ENCODE results near the gene PROCA1.

The PROCA1 gene

GRCh38 chr17:28707339-28707720, 4.4 kb downstream of the PROCA1 start:
- no peak for DNase-seq

- no peak for DNase-seq
Measured at GRCh38 chr17:28706471-28707338, 5.0 kb downstream of the PROCA1 start.

DNA sequence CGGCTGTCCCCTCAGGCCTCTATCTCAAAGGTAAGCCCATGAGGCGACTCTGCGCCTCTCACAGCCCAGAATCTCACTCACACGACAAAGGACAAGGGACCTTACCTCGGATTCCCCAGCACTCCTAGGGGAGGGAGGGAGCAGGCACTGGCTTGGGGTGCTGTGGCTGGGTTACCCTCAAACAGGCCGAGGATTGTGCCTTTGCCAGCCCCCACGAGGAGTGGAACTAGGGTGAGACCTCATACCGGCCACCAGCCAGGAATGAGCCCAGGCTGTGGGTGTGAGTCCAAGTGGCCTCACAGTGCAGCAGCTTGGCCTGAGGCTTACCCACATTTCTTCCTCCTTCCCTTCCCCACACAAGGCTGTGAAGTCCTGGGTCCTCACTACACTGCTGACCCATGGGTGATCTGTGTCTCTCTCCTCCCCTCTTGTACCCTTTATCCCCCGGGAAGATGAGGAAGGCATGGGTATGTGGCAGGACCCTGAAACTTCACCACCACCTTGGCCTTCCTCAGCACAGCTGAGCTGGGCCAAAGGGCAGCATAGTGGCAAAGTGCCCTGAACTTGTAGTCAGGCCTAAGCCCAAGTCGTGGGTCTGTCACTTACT, 5.9 kb downstream of the PROCA1 start:
- DNase-seq = no peak

DNA sequence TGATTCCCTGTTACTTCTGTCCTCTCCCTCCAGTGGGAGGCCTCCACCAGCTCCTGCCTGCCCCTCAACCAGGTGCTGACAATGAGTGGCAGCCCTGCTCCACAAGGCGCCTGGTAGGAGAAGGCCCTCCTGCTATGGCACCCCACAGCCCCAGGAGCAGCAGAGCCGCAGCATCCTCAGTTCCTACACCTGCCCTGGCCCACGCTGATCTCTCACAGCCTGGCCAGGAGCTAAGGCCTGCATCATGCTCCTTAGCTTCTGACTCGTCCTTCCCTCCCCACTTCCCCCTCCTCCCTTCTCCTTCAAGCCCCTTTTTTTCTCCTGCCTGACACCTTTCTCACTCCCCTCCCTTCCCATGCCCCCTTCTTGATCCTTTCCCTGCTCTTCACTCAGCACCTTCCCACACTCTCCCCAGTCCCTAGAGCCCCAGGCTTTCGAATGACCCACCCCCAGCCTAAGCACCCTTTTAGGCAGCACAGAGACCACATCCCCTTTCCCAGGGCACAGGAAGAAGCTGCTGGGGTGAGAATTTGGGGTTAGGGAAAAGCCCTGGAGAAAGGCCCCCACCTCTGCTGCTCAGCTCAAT, 6.5 kb downstream of the PROCA1 start:
- no peak for DNase-seq

DNA sequence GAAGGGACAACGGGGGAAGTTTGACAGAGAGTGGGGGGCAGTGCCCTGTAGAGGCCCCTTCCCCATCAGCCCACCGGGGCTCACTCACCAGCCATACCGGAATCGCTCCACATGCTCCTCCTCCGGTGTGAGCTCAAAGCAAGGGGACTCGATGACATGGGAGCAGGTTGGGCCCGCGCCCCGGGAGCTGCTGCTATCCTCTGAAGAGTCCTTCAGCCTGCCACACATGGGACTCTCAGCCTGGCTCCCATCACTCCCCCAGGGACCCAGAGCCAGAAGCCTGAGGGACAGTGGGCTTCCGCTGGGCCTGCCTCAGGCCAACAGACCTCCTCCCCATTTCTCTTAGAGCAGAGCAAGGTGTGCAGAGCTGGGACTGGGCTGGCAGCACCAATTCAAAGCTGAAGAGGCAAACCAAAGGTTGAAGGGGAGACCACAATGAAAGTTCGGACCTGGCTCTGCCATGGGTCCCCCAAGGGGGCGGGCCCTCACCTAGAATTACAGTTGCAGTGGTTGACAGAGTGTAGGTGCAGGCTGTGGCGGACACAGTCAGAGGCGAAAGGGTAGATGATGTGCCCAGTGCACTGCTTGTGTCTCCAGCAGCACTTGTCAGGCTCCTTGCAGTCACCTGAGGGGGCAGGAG, 7.3 kb downstream of the PROCA1 start:
- DNase-seq = no peak

DNA sequence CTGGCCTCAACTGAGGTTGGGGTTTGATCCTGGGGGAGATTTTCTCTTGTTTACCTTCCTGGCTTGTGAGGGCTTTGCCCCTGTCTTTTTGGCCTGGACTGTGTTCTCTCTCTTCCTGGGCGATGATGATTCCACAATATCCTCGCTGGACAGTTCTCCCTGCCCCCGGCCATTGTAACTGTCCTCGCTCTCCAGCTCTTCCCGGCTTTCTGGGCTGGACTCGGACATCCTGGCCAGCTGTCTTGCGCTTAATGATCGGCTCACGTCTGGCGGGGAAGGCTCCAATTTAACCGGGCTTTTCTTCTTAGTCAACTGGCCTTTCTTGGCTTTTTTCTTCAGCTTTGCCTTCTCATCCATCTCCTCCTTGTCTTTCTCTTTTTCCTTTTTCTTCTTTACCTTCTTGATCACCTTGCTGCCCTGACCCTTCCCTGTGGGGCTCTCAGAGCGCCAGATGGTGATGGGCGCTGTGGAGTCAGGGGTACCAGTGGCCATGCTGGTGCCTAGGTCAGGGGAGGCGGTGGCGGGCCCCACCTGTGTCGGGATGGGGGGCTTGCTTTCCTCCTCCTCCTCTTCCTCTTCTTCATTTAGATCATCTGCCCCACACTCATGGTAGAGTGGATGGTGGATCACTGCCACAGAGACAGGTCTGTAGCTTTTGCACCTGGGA, 8.0 kb downstream of the PROCA1 start:
- no peak for DNase-seq

DNA sequence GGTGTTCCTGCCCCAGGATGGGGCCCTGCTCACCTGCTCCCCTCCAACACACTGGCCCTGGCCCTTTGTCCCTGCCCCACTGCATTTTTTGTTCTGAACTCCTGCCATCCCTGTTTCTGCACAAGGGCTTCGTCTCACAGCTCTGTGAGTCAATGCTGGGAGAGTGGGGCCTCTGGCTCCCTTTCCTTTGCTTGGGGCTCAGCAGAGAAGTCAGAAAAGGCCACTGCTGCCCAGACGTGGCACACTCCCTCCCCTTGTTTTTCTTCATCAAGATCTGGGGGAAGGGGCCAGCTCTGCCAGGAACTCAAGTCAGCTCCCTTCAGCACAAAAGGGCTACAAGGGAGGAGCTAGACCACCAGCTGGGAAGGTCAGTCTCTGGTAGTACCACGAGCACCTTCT, 8.9 kb downstream of the PROCA1 start:
- DNase-seq = no peak

DNA sequence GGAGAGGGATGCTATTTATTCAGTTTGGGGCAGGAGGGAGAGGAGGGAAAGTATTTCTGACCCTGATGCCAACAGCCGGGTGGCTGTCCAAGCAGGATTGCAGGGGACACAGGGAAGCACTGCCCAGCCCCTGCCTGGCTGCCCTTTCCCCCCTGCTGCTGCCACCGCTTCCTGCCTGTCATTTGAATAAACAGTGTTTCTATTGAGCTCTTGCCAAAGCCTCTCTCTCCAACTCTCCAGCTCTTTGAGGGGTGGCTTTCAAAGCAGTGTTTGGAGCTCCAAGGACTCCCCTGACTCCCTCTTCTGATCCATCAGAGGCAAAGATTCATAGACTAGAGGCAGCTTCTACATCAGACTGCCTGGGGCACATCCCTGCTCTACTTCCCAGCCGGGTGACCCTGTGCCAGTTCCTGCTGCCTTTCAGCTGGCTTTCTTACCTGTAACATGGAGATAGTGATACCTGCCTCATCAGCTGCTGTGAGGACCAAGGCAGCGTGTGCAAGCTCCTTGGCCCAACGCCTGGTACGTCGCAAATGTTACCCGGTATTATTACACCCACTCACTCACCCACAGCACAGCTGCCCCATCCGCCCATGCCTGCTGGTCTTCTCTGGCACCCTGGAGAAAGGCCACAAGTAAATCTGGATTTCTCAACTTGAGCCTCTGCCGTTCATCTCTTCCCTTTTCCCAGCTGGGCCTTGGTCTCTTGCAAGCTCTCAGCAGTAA, 9.5 kb downstream of the PROCA1 start:
- peak; percentile 66 to 78 for DNase-seq

GRCh38 chr17:28700830-28701492, 10.7 kb downstream of the PROCA1 start:
- DNase-seq = no peak

- no peak for DNase-seq
Measured at GRCh38 chr17:28700278-28700677, 11.4 kb downstream of the PROCA1 start.

- DNase-seq = no peak
Measured at GRCh38 chr17:28698253-28698941, 13.3 kb downstream of the PROCA1 start.

DNA sequence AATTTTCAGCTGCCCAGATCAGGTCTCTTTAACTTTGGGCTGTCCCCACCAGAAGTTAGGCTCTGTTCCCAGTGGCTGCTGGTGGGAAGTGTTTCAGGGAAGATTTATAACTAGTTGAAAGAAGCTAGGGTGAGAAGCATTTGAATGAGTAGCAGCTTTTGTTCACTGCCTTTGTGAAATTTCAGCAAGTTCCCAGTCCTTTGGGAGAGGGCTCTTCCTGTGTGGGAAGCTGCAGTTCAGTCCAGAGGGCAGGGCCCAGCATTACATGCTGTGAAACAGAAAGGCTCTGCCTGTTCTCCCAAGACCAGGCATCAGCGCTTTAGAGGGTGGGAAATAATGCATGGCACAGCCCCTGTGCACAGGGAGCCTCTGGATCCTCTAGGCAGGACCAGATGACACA, 17.8 kb downstream of the PROCA1 start:
- DNase-seq = peak in 1 of 2 donors; percentile 35

GRCh38 chr17:28689011-28689410, 22.7 kb downstream of the PROCA1 start:
- DNase-seq = no peak

- DNase-seq = no peak
Measured at GRCh38 chr17:28688481-28688880, 23.2 kb downstream of the PROCA1 start.

DNA sequence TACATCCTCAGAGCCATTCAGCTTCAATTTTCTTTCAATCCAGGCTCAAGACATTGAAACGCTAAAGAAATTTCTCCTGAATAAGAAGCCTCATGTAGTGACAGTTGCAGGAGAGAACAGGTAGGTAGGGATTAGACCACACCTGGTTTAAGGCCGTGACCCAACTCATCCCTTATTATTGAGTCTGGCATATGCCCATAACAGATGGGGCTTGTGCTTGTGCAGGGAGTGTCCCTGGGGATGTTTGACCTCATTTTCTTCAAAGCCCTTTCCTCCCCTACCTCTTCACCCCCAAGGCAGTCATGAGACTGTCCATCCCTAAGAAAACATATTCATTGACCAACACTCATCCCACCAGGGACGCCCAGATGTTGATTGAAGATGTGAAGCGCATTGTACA, 25.4 kb downstream of the PROCA1 start:
- no peak for DNase-seq

DNA sequence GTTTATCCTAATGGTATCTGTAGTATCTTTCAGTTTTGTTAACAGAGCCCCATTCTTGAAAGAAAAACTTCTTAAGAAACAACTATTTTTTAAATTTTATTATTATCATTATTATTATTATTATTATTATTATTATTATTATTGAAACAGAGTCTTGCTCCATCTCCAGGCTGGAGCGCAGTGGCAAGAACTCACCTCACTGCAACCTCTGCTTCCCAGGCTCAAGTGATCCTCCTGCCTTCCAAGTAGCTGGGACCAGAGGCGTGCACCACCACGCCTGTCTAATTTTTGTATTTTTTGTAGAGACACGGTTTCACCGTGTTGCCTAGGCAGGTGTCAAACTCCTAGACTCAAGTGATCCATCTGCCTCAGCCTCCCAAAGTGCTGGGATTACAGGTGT, 26.3 kb downstream of the PROCA1 start:
- no peak for DNase-seq

GRCh38 chr17:28684963-28685362, 26.7 kb downstream of the PROCA1 start:
- DNase-seq = peak; percentile 67 to 87

DNA sequence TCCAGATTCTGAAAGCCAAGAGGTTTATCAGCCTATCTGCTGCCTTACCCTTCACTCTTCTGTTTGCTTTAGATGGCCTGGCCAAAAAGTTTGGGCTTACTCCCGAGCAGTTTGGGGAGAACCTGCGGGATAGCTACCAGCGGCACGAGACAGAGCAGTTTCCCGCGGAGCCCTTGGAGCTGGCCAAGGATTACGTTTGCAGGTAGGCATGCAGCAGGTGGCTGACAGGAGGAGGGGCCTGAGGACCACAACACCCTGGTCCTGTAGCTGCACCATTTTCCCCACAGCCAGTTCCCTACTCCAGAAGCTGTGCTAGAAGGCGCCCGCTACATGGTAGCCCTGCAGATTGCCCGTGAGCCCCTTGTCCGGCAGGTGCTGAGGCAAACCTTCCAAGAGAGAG, 29.0 kb downstream of the PROCA1 start:
- DNase-seq = no peak

GRCh38 chr17:28675980-28676379, 35.7 kb downstream of the PROCA1 start:
- DNase-seq = no peak

DNA sequence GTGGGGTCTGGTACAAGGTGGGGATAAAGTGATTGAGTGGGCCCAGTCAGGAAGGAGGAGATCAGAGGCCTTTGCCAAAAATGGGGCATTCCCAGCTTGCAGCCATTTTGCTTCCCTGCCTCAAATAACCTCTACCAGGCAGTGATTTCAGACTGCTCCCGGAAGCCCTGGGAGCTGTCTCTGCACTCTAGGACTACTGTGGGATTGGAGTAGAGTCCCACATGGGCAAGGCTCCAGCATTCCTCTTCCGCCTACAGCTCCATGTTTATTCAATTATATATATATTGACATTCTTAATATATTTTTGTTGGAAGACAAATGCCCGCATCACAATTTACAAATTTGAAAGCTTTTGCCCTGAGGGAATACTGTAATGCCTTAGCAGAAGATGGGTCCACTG, 36.2 kb downstream of the PROCA1 start:
- DNase-seq = no peak

GRCh38 chr17:28669918-28670317, 41.8 kb downstream of the PROCA1 start:
- DNase-seq = no peak

Measured in hippocampal formation (tissue), 2 donors.